GM18868 (cell line): ENCODE measurements around the gene DDO.

Source experiments
- ATAC-seq: cut with Tn5 transposase; IDR thresholded peaks from one replicate; pipeline ENCODE4 v1.9.1; 2021; ENCODE audit warnings: mild to moderate bottlenecking, moderate library complexity; ENCODE audit not compliant: unreplicated experiment

The DDO gene

GRCh38 chr6:110421749-110422443 is 6.5 kb upstream of the DDO start:
- ATAC-seq: no peak

DNA sequence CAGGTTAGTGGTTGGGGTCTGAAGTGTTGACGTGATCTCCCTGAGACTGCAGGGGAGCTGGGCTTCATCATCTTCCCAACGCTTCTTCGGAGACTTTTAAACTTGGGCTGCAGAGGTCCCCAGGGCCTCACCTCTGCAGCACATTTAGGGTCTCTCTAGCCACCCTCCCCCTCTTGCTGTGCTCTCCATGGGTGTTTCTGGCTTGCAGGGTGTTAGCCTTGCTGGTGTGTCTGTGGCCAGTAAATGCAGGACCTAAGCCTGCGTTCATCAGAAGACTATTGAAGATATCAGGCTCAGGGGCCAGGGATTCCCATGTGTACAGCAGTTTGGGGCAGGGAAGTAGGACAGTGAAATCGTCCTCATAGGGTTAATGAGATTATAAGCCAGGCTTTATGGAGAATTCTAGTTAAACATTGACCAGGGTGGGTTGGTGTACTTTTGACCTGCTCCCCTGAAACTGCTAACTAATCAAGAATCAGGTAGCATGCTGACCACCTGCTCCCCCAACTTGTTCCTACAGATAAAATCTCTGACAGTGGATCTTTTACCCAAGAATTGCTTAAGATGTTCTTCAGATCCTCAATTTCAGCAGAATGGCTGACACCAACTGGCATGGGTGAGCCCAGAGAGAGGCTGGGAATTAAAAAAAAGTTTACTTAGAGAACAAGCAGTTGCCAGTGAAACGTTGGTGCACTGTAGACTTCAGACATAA is 3.8 kb upstream of the DDO start:
- ATAC-seq: no peak

GRCh38 chr6:110418594-110418993 is 3.2 kb upstream of the DDO start:
- ATAC-seq: no peak

DNA sequence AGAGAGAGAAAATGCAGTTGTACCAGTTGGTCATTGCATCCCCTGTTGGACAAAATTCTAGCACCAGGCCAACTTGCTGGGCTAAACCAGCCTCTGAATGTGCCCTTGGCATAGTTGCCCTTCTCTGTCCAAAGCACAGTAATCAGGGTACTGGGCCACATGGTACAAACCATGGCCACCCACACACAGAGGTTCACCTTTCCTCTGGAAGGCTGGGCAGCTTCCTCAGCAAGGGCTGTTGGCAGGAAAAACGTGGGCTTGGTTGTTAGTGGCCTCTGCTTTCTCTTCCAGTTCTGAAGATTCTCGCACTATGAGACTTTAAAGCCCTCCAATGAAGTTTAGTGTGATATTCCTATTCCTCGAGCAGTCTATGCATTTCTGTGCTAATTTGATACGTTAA is 706 bp downstream of the DDO start:
- no peak for ATAC-seq

DNA sequence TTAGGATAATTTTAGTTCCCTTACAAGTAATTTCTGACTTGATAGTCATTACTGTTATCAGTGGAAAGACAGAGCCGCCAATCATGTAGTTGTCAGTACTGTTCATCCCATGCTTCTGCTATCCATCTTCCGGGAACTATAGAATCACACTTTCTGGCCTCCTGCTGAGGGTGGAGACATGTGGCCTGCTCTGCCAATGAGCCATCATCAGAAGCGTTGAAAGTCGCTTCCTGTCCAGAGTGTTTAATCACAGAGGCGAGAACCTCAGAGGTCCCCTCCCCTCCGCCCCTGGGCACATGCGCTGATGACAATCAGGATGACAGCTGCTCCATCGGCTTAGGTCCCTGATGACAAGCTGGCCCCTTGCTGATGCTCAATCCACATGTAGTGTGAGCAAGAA is 3.0 kb downstream of the DDO start:
- ATAC-seq: no peak

DNA sequence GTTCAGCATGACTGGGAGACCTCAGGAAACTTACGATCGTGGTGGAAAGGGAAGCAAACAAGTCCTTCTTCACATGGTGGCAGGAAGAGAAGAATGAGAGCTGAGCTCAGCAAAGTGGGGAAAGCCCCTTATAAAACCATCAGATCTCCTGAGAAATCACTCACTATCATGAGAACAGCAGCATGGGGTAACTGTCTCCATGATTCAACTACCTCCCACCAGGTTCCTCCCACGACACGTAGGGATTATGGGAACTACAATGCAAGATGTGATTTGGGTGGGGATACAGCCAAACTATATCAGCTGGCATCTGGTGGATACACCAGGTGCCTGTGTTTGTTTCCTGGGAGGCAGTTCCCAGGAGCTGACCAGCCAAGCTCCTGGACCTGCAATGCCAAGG is 4.9 kb downstream of the DDO start:
- no peak for ATAC-seq

DNA sequence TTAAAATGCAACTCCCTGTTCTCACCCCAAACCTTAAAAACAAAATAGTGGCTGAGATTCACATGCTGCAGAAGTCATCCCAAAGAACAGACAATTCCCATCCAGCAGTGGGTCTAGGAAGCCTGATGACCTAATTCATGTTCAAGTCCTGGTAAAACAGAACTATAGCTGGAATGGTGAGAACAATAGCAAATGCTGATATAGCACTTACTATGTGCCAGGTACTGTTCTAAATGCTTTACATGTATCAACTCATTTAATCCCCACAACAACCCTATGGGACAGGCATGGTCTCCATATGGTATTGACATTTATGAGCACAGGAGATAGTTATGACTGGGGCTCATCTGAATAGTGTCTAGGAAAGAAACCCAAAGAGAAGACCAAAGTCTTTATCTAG is 5.6 kb downstream of the DDO start:
- no peak for ATAC-seq

DNA sequence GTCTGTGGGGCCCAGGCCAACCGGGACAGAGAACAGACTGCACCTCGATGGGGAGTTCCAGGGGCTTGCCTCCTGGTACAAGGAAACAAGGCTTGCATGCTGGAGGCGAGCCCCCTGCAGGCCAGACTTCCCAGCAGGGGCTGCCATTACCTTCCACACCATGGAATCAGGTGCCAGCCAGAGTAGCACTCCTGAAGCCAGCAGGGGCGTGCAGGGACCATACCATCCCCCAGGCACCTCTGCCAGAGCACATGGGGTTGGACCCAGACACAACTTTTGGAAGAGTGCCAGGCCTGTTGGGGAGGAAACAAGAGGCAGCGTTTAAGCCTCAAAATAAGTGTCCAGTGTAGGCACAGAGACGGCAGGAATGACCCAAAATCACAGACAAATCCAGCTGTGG is 6.5 kb downstream of the DDO start:
- ATAC-seq: no peak

DNA sequence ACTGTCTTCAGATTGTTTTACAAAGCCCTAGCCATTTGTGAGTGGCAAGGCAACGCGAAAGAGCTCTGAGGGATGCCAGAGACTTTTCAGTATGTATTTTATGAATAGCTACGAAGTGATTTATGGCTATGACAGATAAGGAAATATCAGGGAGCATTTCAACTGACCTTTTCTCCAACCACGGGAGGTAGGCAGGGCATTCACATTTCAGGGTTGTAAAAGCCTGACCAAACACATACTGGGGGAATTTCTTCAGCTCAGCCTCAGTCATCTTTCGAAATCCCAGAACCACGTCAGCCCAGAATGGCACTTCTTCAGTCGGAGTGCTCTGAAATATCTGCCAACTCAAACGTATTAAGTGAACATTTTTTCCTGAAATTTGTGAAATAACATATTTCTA is 10.8 kb downstream of the DDO start:
- no peak for ATAC-seq

DNA sequence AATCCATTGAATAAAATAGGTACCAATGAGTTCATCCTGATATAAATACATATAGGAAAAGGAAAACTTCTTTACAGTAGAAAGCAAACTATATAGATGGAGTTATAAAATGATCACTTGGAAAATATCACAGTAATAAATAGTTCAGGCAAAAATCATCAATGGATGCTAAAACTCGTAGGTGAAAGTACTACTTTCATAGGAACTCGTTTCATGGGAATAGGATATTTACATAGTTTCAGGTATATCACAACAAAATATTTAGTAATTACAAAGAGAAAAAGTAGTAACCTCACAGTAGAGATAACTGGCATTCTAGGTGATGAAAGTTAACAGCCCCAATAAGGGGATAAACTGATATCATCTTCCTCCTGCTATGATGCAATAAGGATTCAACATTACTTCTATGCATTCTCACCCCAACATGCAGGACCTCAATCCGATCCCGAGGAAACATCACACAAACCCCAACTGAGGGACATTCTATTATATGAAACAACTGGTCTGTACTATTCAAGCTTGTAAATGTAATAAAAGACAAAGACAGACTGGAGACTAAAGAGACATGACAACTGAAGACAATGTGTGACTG is 13.7 kb downstream of the DDO start:
- ATAC-seq: no peak

DNA sequence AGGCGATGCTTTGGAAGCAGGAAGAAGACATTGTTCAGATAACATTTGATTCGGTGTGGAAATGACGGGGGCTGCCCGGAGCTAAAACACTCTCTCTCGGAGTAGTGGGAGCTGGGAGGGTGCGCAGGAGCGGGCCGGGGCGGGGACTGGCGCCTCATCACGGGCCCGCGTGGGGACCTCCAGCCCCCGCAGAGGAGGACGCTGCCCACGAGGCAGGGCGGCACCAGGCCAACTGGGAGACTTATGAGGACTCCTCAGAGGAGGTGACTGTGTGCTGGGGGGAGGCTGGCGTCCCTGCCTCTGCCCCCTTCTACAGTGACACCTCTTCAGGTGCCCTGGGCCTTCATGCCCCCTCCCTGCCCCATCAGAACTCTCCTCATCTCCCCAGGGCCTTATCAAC is 15.2 kb downstream of the DDO start:
- no peak for ATAC-seq

DNA sequence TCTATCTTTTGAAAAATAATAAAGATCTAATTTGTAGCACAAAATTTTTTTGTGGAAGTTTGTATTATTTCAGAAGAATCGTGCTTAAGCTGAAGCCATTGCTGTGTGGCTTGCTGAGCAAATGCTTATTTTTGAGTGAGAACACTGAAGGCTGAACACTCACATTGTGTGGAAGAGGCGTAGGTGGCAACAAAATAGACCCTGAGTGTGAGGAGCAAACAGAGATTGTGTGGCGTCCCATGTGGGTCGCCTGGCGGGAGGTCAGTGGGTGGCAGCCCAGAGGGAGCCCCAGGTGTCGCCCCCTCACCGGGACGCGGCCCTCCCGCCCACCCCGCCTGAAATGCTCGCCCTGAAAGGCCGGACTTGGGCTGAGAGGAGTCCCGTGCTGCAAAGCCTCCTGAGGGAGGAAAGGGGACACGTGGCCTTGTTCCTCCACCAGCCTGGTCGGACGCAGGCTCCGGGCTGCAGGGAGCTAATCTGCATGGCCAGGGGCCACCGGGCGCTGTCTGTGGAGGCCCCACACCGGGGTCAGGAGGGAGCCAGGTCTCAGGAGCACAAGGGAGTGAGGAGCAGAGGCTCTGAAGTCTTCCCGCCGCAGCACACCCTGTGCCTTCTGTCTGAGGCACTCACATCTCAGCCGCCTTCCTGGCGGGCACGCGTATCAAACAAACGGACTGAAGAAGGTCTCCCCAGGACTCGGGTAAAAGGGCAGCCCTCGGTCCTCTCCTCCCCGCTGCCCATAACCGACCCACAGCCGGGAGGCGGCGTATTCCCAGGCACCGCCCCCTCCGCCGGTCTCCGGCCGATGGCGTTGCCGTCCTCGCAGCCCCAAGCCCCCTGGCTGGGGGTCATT is 15.9 kb downstream of the DDO start:
- no peak for ATAC-seq

DNA sequence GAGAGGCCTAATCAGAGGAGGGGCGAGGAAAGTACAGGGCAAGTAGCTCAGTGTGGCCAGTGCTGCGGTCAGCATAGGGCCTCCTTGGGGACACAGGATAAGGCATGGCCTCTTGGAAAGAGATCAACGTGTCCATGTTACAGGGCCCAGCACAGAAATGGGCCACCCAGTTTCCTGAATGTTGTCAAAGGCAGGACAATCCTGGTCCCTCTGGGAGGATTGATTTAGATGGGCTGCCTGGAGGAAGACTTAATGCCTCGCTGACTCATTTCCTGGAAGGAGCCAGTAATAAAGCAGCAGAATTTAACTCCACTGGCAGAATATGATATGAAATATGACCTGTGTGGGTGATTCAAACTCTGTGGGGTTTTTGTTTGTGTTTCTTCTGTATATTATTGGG is 16.6 kb downstream of the DDO start:
- no peak for ATAC-seq

DNA sequence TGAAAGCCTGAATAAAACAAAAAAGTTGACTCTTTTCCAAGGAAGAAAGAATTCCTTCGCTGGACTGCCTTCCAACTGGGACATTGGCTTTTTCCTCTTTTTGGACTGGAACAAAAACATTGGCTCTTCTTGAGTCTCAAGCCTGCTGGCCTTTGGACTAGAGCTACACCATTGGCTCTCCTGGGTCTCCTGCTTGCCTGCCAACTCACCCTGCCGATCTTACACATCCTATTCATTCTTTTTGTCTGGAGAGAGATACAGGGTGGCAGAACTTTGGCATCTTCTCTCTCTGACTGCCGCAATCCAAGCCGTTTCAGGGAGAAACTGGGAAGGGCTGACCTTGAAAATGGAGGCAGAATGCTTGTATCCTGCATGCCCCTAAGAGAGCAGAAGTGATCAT is 20.2 kb downstream of the DDO start:
- no peak for ATAC-seq

- ATAC-seq: no peak
Observed at GRCh38 chr6:110394409-110394808, 21.0 kb downstream of the DDO start.

DNA sequence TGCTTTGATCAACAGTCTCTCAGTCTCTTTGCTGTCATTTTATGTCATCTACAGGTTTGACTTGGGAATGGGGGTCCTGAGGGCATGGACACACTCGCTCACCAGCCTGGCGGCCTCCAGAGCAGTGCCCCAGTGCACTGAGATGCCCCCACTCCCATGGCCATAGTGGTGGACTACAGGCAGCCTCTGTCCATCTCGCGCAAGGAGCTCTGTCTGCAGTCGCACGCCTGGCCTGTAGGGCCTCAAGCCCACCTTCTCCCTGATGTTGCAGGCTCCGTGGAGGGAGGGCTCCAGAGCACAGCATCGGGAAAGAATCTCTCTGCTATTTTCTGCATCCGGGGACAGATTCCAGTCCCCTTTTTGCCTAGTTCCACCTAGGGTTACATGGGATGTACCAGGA is 22.6 kb downstream of the DDO start:
- ATAC-seq: no peak

DNA sequence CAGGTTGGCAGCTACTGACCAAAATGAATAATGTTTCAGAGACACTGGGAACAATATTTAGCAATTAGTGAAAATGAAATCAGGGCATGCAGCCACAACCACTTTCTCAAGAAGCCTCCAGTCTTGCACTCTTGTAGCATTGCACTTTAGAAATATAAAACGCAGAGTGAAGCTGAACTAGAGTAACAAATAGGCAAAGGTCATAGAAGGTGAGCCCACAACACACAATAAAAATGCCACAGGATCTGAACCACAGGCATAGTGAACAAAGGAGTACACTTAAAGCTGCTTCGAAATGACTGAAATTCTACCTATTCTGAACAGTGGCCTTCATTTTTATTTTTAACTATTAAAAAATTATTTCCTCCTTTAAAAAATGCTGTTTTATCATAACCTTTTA is 25.0 kb downstream of the DDO start:
- no peak for ATAC-seq

- no peak for ATAC-seq
Observed at GRCh38 chr6:110389689-110390382, 25.5 kb downstream of the DDO start.

- ATAC-seq: no peak
Observed at GRCh38 chr6:110387986-110388385, 27.4 kb downstream of the DDO start.

- ATAC-seq: no peak
Observed at GRCh38 chr6:110385458-110385863, 29.9 kb downstream of the DDO start.

DNA sequence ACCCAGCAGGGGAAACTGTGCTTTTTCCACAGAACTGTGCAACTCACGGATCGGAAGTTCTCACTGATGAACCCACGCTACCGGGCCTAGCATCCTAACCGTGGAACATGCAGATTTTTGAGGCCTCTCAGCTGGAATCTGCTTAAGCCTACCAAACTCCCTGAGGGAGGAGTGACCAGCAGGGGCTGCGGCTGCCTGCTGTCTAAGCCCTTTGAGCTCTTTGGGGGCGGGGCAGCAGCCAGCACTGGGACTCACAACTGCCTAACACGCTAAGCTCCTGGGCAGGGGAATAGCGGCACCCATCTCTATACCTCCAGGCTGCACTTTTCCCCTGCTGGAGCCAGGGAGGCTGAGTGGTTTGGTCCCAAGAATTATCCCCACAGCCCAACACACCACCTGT is 36.8 kb downstream of the DDO start:
- no peak for ATAC-seq
